Activated CD4-positive, alpha-beta T cell treated with anti-CD3 and anti-CD28 coated beads, Interleukin-2, Interleukin-6, amounts not matched to agents 100 ng/mL and 50 ng/mL, durations not matched to agents 16 hours and 8 hours (primary cell): ENCODE measurements around the gene MAN1A1.

Experiments used
- DNase-seq: peaks from one replicate; pipeline ENCODE4 v3.0.0-alpha.2; 2020

MAN1A1 gene

GRCh38 chr6:119226089-119226488 is 123.5 kb downstream of the MAN1A1 start:
- DNase-seq = no peak

GRCh38 chr6:119224095-119224701 is 125.4 kb downstream of the MAN1A1 start:
- DNase-seq = no peak

- no peak for DNase-seq
Measured at GRCh38 chr6:119220452-119220851, 129.1 kb downstream of the MAN1A1 start.

- DNase-seq = no peak
Measured at GRCh38 chr6:119218548-119218947, 131.0 kb downstream of the MAN1A1 start.

GRCh38 chr6:119215885-119216590 is 133.5 kb downstream of the MAN1A1 start:
- DNase-seq = no peak

- no peak for DNase-seq
Measured at GRCh38 chr6:119215309-119215708, 134.3 kb downstream of the MAN1A1 start.

- DNase-seq = no peak
Measured at GRCh38 chr6:119210596-119210995, 139.0 kb downstream of the MAN1A1 start.

- DNase-seq = peak; percentile 14
Measured at GRCh38 chr6:119209452-119210205, 139.9 kb downstream of the MAN1A1 start.

GRCh38 chr6:119207971-119208725 is 141.4 kb downstream of the MAN1A1 start:
- no peak for DNase-seq

GRCh38 chr6:119207327-119207726 is 142.2 kb downstream of the MAN1A1 start:
- DNase-seq = no peak

GRCh38 chr6:119205911-119206618 is 143.5 kb downstream of the MAN1A1 start:
- peak; percentile 32 for DNase-seq

GRCh38 chr6:119204719-119205118 is 144.8 kb downstream of the MAN1A1 start:
- DNase-seq = no peak

- DNase-seq = no peak
Measured at GRCh38 chr6:119201480-119201879, 148.1 kb downstream of the MAN1A1 start.

- DNase-seq = no peak
Measured at GRCh38 chr6:119200512-119201175, 148.9 kb downstream of the MAN1A1 start.

- no peak for DNase-seq
Measured at GRCh38 chr6:119197271-119197670, 152.3 kb downstream of the MAN1A1 start.

- no peak for DNase-seq
Measured at GRCh38 chr6:119196715-119197114, 152.8 kb downstream of the MAN1A1 start.

- no peak for DNase-seq
Measured at GRCh38 chr6:119195848-119196247, 153.7 kb downstream of the MAN1A1 start.

GRCh38 chr6:119195204-119195603 is 154.4 kb downstream of the MAN1A1 start:
- no peak for DNase-seq

GRCh38 chr6:119193707-119194106 is 155.9 kb downstream of the MAN1A1 start:
- no peak for DNase-seq

GRCh38 chr6:119192200-119192599 is 157.4 kb downstream of the MAN1A1 start:
- no peak for DNase-seq

- DNase-seq = no peak
Measured at GRCh38 chr6:119190176-119190575, 159.4 kb downstream of the MAN1A1 start.

- DNase-seq = no peak
Measured at GRCh38 chr6:119189498-119189897, 160.1 kb downstream of the MAN1A1 start.
